ENCODE measurements around the gene CKMT1A. TPM values are rescaled to one million over a fixed set of nuclear protein-coding genes. Genes with fewer than 3 reads are reported as not detected.
A peak's percentile ranks its signal among the peaks of the same experiment; 100 is the strongest.

CKMT1A gene
- polyA plus RNA-seq, 3 donors: 2.6 to 3.5 (median 3.3) TPM

GRCh38 chr15:43746903-43747309 lies 53.2 kb downstream of the CKMT1A start:
- DNase-seq: peak; percentile 30

- DNase-seq: no peak
Observed at GRCh38 chr15:43748376-43748775, 54.7 kb downstream of the CKMT1A start.

Other genes starting within 250 kb of the CKMT1A start
- 100 to 1,000 TPM in 1 of 3 donors, 10 to 100 TPM in 2; 69.5 to 116 (median 99.3) TPM for gene TP53BP1, start 200.7 kb upstream of the CKMT1A start, polyA plus RNA-seq (ENCODE audit: insufficient read length in 3 of 3)
- gene MAP1A, start 176.3 kb upstream of the CKMT1A start, polyA plus RNA-seq (ENCODE audit: insufficient read length in 3 of 3): 1 to 10 TPM; 7.7 to 9.6 (median 8.2) TPM
- 10 to 100 TPM; 21.1 to 41.8 (median 36.1) TPM for gene PPIP5K1, start 103.7 kb upstream of the CKMT1A start, polyA plus RNA-seq (ENCODE audit: insufficient read length in 3 of 3)
- gene CKMT1B, start 99.8 kb upstream of the CKMT1A start, polyA plus RNA-seq (ENCODE audit: insufficient read length in 3 of 3): 1 to 10 TPM; 2.2 to 3.4 (median 3.2) TPM
- 1 to 10 TPM in 2 of 3 donors, under 1 TPM in 1; 0.63 to 1.8 (median 1.2) TPM for gene STRC, start 75.1 kb upstream of the CKMT1A start, polyA plus RNA-seq (ENCODE audit: insufficient read length in 3 of 3)
- 10 to 100 TPM in 1 of 3 donors, 1 to 10 TPM in 2; 3.3 to 13.3 (median 9.4) TPM for gene CATSPER2, start 45.0 kb upstream of the CKMT1A start, polyA plus RNA-seq (ENCODE audit: insufficient read length in 3 of 3)
- 100 to 1,000 TPM; 489 to 632 (median 518) TPM for gene PDIA3, start 52.6 kb downstream of the CKMT1A start, polyA plus RNA-seq (ENCODE audit: insufficient read length in 3 of 3)
- 1 to 10 TPM; 3.1 to 3.2 (median 3.2) TPM for gene ELL3, start 83.1 kb downstream of the CKMT1A start, polyA plus RNA-seq (ENCODE audit: insufficient read length in 3 of 3)
- 100 to 1,000 TPM; 586 to 760 (median 676) TPM for gene SERF2, start 98.5 kb downstream of the CKMT1A start, polyA plus RNA-seq (ENCODE audit: insufficient read length in 3 of 3)
- gene SERINC4, start 106.4 kb downstream of the CKMT1A start, polyA plus RNA-seq (ENCODE audit: insufficient read length in 3 of 3): under 1 TPM in 2 of 3 donors, not detected in 1; 0.25 to 0.47 TPM
- 10 to 100 TPM; 12.9 to 21.1 (median 13.3) TPM for gene HYPK, start 106.7 kb downstream of the CKMT1A start, polyA plus RNA-seq (ENCODE audit: insufficient read length in 3 of 3)
- gene MFAP1, start 130.8 kb downstream of the CKMT1A start, polyA plus RNA-seq (ENCODE audit: insufficient read length in 3 of 3): 10 to 100 TPM; 58.3 to 74.3 (median 71.1) TPM
- gene WDR76, start 133.1 kb downstream of the CKMT1A start, polyA plus RNA-seq (ENCODE audit: insufficient read length in 3 of 3): 10 to 100 TPM; 12.6 to 14.0 (median 13.9) TPM

Measured in renal pelvis (tissue), 4 donors.